Measurements from ENCODE around the gene SHISA7.

Gene SHISA7

GRCh38 chr19:55482156-55482961 lies 39.3 kb upstream of the SHISA7 start:
- no peak for DNase-seq (ENCODE audit: low read depth in 2 of 2)

DNA sequence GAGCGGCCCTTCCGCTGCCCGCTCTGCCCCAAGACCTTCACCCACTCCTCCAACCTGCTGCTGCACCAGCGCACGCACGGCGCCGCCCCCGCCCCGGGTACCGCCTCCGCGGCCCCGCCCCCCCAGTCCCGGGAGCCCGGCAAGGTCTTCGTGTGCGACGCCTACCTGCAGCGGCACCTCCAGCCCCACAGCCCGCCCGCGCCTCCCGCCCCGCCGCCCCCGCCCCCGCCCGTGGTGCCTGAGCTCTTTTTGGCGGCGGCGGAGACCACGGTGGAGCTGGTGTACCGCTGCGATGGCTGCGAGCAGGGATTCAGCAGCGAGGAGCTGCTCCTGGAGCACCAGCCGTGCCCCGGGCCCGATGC lies 38.7 kb upstream of the SHISA7 start:
- no peak for DNase-seq (ENCODE audit: low read depth in 2 of 2)

GRCh38 chr19:55481148-55481793 lies 38.2 kb upstream of the SHISA7 start:
- no peak for DNase-seq (ENCODE audit: low read depth in 2 of 2)

GRCh38 chr19:55479451-55480230 lies 36.5 kb upstream of the SHISA7 start:
- no peak for DNase-seq (ENCODE audit: low read depth in 2 of 2)

DNA sequence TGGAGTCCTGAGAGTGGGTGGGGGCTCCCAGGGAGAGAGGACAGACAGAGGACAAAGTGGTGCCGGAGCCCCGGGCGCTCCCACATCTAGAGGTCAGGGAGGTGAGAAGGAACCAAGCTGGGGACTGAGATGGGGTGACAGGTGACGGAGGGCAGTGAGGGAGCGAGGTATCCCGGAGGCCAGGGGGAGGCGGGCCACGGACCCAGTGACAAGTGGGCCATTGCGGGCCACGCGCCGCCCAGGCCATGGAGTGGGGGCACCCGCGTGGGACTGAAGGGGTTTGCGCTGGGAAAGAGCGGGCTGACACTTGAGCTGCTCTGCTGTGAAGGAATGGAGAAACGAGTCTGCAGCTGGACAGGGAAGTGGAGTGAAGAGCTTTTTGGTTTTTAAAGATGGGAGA lies 35.9 kb upstream of the SHISA7 start:
- no peak for DNase-seq (ENCODE audit: low read depth in 2 of 2)

DNA sequence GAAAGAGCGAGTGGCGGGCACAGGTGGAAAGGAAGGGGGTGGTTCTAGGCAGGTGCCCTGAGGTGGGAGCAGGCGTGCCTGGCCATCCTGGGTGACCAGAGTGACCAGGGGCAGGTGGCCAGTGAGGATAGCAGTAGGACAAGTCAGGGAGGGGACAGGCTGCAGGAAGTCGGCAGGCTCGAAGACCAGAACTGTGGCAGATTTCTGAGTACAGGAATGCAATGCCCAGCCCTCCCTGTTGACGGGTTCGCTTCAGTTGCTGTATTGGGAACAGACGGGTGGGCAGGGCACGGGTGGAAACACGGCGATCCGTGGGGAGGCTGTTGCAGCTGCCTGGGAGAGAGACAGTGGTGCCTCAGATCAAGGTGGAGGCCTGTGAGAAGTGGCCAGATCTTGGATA lies 35.3 kb upstream of the SHISA7 start:
- no peak for DNase-seq (ENCODE audit: low read depth in 2 of 2)

- no peak for DNase-seq (ENCODE audit: low read depth in 2 of 2)
These were observed 34.8 kb upstream of the SHISA7 start for GRCh38 chr19:55477905-55478304.

- DNase-seq (ENCODE audit: low read depth in 2 of 2) = peak; percentile 98 to 99
These were observed 33.1 kb upstream of the SHISA7 start, which contains the start of gene ZNF628 for GRCh38 chr19:55476100-55476775. Gene ZNF628 (plus strand): TSS chr19:55476617. CDS start chr19:55479911, 3,294 bp downstream.

- DNase-seq (ENCODE audit: low read depth in 2 of 2) = no peak
These were observed 31.5 kb upstream of the SHISA7 start for GRCh38 chr19:55474269-55475265.

DNA sequence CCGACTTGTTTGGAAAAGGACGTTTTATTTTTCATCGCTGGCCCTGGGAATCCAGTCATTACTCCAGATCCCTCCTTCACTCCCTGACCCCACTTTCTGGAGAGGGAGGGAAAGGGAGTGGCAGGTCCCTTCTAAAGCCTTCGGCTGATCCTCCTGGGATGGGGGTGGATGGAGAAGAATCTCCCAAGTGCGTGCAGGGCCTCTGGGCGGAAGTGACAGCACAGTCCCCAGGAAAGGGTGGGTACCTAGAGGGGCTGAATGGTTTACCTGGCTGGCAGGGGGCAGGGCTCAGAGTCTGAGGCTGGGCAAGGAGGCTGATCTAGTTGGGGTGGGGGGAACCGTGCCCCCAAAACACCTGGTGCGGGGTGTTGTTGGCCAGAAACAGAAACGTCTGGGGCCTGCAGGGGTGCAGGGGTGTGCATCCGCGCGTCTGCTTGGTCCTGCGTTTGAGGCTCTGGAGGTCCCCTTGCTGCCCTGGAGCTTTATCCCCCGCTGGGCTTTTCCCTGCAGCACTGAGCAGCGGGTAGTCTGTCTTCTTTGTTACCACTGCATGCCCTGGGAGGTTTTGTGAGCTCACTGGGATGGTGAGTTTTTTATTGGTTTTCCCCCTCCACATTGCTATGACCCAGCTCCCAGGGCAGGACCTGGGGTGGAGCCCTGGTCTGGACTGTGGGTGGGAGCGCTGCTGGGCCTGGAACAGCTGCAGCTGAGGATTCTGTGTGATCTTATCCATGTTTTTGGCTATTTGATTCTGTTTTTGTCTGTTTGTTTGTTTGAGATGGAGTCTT lies 30.3 kb upstream of the SHISA7 start:
- DNase-seq (ENCODE audit: low read depth in 2 of 2) = no peak

DNA sequence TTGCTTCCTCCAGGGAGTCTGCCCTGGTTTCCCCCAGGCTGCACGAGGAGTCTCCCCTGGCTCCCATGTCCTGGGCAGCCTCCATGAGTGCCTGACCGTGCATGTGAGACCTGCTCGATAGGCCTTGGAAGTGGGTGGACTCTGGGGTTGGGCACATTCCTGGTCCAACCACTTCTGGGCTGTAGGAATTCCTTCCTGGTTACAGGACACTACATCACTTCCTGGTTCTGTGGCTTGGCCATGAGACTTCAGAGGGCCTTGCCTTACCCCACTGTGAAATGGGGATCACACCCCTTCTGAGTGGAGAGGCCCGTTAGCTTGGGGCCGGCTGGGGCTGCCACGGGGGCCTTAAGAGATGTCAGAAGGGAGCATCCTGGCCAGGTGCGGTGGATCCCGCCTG lies 29.4 kb upstream of the SHISA7 start:
- no peak for DNase-seq (ENCODE audit: low read depth in 2 of 2)

- no peak for DNase-seq (ENCODE audit: low read depth in 2 of 2)
These were observed 28.2 kb upstream of the SHISA7 start for GRCh38 chr19:55471266-55471665.

GRCh38 chr19:55468054-55468393 lies 24.9 kb upstream of the SHISA7 start:
- DNase-seq (ENCODE audit: low read depth in 2 of 2) = no peak

DNA sequence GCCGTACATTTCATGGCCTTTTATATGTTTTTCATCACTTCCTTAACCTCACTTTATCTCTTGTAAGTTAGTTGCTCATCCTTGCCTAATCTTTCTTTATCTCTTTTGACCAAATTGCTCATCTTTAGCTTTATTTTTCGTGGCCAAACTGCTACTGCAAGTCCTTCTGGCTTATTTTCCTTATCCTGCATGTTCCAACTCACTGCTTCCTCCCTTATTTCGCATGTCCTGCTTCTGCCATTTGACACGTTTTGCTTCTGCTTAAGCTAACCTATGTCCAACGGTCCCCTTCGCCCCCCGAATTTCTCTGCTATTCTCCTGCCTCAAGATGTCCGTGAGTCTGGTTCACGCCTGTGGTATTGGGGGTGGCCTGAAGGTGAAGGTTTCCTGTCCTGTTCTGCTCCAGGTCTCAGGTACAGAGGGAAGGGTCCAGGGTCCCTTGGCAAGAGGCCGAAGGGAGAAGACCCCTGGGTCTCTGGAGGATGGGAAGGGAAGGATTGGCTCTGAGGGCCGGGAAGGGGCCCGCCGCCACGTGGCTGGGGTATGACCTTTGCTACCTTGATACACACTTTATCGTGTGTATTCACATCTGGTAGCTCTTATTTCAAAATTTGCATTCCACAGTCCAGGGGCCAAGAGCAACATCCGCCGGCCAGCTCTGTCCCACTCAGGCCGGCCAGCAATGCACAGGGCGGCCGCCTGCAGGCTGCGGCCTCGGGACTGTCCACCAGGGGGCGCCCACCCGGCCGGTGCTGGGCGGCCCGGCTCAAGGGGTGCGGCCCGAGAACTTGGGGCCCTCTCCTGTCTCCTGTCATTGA lies 24.3 kb upstream of the SHISA7 start:
- DNase-seq (ENCODE audit: low read depth in 2 of 2) = peak; percentile 57 to 75

DNA sequence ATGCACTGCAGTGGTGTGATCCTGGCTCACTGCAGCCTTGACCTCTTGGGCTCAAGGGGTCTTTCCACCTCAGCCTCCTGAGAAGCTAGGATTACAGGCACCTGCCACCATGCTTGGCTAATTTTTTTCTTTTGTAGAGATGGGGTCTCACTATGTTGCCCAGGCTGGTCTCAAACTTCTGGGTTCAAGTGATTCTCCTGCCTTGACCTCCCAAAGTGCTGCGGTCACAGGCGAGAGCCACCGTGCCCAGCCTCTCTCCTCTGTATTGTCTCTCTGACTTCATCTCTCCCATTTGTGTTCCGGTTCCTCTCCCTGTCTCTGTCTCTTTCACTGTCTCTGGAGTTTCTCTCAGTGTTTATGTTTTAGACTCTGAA lies 23.1 kb upstream of the SHISA7 start:
- DNase-seq (ENCODE audit: low read depth in 2 of 2) = no peak

GRCh38 chr19:55465460-55466240 lies 22.6 kb upstream of the SHISA7 start:
- DNase-seq (ENCODE audit: low read depth in 2 of 2) = no peak

- no peak for DNase-seq (ENCODE audit: low read depth in 2 of 2)
These were observed 21.6 kb upstream of the SHISA7 start, which contains the start of gene C19orf85 for GRCh38 chr19:55464662-55465054. Gene C19orf85 (minus strand): TSS chr19:55464751. CDS start chr19:55464554, 197 bp downstream.

GRCh38 chr19:55464039-55464661 lies 21.1 kb upstream of the SHISA7 start:
- DNase-seq (ENCODE audit: low read depth in 2 of 2) = no peak

Data from stimulated activated CD4-positive, alpha-beta T cell treated with anti-CD3 and anti-CD28 coated beads, Interleukin-4, amount 100 ng/mL, for 48 hours (primary cell).